Tibial nerve (tissue), 4 donors: ENCODE data around the gene SMPD4. TPM values are rescaled to one million over a fixed set of nuclear protein-coding genes. Genes with fewer than 3 reads are reported as not detected.
"Not testable (repeated sequence)": the region's sequence is repeated elsewhere in the genome, so short reads cannot be mapped to it uniquely, and the experiment has no call there.

ENCODE experiments used
- DNase-seq, 2 donors: peaks; one replicate each; pipeline ENCODE4 v3.0.0-alpha.2; 2019; ENCODE audit warnings: low spot score in 2 of 2
- H3K27ac ChIP-seq, 4 donors: fragments of 200-600 bp; sonication (generic) in 3 of 4; one replicate each; pipeline ENCODE4 v1.5.1; 2017 to 2019; ENCODE audit warnings: mild to moderate bottlenecking in 1 of 4
- H3K27me3 ChIP-seq, 2 donors: fragments of 200-600 bp; sonication (generic) in 1 of 2; one replicate each; pipeline versions ENCODE4 v1.5.1 to v1.6.0; 2017 to 2019
- H3K36me3 ChIP-seq, 3 donors: fragments of 200-600 bp; sonication (generic); one replicate each; pipeline ENCODE4 v1.5.1; 2018 to 2019
- H3K4me1 ChIP-seq, 4 donors: fragments of 200-600 bp; sonication (generic) in 3 of 4; one replicate each; pipeline ENCODE4 v1.5.1; 2017 to 2019
- H3K4me3 ChIP-seq, 4 donors: fragments of 200-600 bp; sonication (generic) in 3 of 4; one replicate each; pipeline ENCODE4 v1.5.1; 2017 to 2019; ENCODE audit warnings: mild to moderate bottlenecking in 1 of 4, moderate library complexity in 1 of 4
- H3K9me3 ChIP-seq, 4 donors: fragments of 200-600 bp; sonication (generic) in 3 of 4; one replicate each; pipeline ENCODE4 v1.5.1; 2017 to 2019
- EP300 ChIP-seq, 2 donors: sonication (generic); formaldehyde crosslinking; IDR thresholded peaks; one replicate each; pipeline ENCODE4 v1.6.1; 2017; ENCODE audit warnings: antibody characterized with exemption in 2 of 2, mild to moderate bottlenecking in 1 of 2
- POLR2A ChIP-seq, 2 donors: fragments of 450-650 bp; IDR thresholded peaks; one replicate each; pipeline ENCODE4 v1.6.1; 2017; ENCODE audit warnings: antibody characterized with exemption in 2 of 2, mild to moderate bottlenecking in 2 of 2, moderate library complexity in 2 of 2
- WGBS, 2 donors: methylation state at CpG; one replicate each; pipeline ENCODE4 v1.1.5; 2018; 5-methylcytosine and 5-hydroxymethylcytosine counted together
- total RNA-seq, 4 donors: library from RNA; depleted of rRNA; stranded (reverse); fragments of >200 nt; gene quantifications; one replicate each; pipeline ENCODE4 v1.1.0, GENCODE V29; 2016
- TF ChIP-seq, protein P1 (sequence below), 5 experiments: fragments of 200-600 bp in 3 of 5; fragments of 450-650 bp in 2 of 5; sonication (generic) in 3 of 5; IDR thresholded peaks; one replicate each; pipeline ENCODE4 v1.5.1; 2016 to 2019; ENCODE audit warnings: antibody characterized with exemption in 5 of 5, mild to moderate bottlenecking in 3 of 5, moderate library complexity in 2 of 5

Gene SMPD4
- total RNA-seq, 4 donors from 2014 or later, result 35.2 to 72.6 (median 50.5) TPM

- Histone ChIP-seq H3K27ac (peak within 1 kb of the TSS; percentile 78 to 94 (median 88)), H3K4me1 (peaks cover 0 to 31% (median 17%) of the 10 kb centered on the region in 4 donors), H3K36me3 (peaks cover 0 to 14% (median 0%) of the 10 kb centered on the region in 3 donors), H3K4me3 (peak within 1 kb of the TSS; percentile 65 to 90 (median 75))
- WGBS, 2 donors, result 0% methylated on average over 6 to 12 of the region's 86 CpGs
- not testable (repeated sequence) for H3K9me3 ChIP-seq, H3K27me3 ChIP-seq
- TF ChIP-seq, protein P1, sequence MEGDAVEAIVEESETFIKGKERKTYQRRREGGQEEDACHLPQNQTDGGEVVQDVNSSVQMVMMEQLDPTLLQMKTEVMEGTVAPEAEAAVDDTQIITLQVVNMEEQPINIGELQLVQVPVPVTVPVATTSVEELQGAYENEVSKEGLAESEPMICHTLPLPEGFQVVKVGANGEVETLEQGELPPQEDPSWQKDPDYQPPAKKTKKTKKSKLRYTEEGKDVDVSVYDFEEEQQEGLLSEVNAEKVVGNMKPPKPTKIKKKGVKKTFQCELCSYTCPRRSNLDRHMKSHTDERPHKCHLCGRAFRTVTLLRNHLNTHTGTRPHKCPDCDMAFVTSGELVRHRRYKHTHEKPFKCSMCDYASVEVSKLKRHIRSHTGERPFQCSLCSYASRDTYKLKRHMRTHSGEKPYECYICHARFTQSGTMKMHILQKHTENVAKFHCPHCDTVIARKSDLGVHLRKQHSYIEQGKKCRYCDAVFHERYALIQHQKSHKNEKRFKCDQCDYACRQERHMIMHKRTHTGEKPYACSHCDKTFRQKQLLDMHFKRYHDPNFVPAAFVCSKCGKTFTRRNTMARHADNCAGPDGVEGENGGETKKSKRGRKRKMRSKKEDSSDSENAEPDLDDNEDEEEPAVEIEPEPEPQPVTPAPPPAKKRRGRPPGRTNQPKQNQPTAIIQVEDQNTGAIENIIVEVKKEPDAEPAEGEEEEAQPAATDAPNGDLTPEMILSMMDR (IDR thresholded peaks at IDR 0.05), result peak; percentile 82 to 96 (median 93)
- peak in 1 of 2 donors; percentile 22 for TF ChIP-seq POLR2A (IDR thresholded peaks at IDR 0.05)
- DNase-seq, result peak; percentile 67 to 69
Observed at GRCh38 chr2:130181880-130182682, 679 bp upstream of the SMPD4 start, which contains the start of gene MZT2B. MZT2B (plus strand) TSS chr2:130182262; CDS start chr2:130182283, 21 bp downstream.

DNA sequence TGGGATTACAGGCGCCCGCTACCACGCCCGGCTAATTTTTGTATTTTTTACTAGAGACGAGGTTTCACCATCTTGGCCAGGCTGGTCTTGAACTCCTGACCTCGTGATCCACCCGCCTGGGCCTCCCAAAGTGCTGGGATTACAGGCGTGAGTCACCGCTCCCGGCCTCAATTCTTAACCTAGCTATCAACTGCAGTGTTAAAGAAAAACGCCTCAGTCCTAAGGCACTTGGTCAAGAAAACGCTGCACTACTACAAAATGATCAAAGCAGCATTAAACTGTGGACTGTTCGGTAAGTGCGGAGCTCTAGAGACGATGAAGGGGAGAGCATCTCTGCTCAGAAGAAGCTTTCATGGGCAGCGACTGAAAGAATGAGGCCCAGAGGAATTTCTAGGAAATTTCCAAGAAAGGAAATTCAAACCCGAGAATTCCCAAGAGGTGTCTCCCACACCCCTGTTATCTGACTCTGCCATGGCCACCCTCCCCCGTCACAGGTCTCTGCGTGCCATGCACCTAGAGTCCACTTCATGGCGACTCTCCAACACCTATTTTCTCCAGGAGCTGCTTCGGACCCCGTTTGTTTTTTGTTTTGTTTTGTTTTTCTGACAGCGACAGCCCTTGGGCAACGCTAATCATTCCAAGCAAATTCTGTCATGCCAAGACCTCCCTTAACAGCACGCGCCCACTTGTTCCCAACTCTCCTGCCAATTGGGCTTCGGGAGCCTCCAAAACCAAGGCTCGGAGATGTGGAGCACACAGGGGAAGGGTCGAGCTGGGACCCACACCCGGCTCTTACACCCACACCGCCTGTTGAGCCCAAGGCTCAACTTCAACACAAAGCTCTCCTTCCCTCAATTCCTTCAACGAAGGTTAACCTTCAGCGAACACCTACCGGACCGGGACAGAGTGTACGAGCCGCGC is 738 bp downstream of the SMPD4 start:
- H3K9me3 ChIP-seq, DNase-seq, H3K27me3 ChIP-seq: not testable (repeated sequence)
- Histone ChIP-seq H3K4me3 (peak overlapping the region; percentile 65 to 90 (median 75)), H3K27ac (peak overlapping the region; percentile 78 to 94 (median 88)), H3K36me3 (peaks cover 0 to 22% (median 0%) of the 10 kb centered on the region in 3 donors), H3K4me1 (peaks cover 0 to 31% (median 17%) of the 10 kb centered on the region in 4 donors)
- 25 to 28% methylated on average over 33 to 38 of the region's 38 CpGs for WGBS, 2 donors

- H3K4me1 ChIP-seq, H3K27ac ChIP-seq, H3K4me3 ChIP-seq, H3K27me3 ChIP-seq, DNase-seq, H3K9me3 ChIP-seq: not testable (repeated sequence)
- 89 to 93% methylated on average over 5 of the region's 5 CpGs for WGBS, 2 donors
- H3K36me3 ChIP-seq, result peaks cover 0 to 71% (median 5%) of the 10 kb centered on the region in 3 donors
Observed at GRCh38 chr2:130174866-130175265, 6.5 kb downstream of the SMPD4 start.

DNA sequence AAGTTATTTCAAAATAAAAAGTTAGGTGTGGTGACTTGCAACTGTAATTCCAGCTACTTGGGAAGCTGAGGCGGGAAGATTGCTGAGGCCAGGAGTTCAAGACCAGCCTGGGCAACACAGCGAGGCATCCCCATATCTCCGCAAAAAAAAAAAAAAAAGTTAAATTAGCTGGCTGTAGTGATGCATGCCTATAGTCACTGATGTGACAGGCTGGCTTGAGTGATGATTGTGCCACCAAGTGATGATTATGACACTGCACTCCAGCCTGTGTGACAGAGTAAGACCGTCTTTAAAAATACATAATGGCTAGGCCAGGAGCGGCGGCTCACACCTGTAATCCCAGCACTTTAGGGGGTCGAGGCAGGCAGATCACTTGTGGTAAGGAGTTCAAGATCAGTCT is 11.5 kb downstream of the SMPD4 start:
- Histone ChIP-seq H3K27me3 (no peaks in the 10 kb centered on the region), H3K27ac (no peak overlapping the region), H3K9me3 (no peaks in the 10 kb centered on the region), H3K36me3 (peaks cover 0 to 95% (median 3%) of the 10 kb centered on the region in 3 donors), H3K4me1 (no peaks in the 10 kb centered on the region), H3K4me3 (no peak overlapping the region)
- TF ChIP-seq EP300 (IDR thresholded peaks at IDR 0.05) (no peak), POLR2A (IDR thresholded peaks at IDR 0.05) (no peak)
- TF ChIP-seq, protein P1 (IDR thresholded peaks at IDR 0.05), result no peak
- no peak for DNase-seq
- WGBS, 2 donors, result 95% methylated on average over 7 of the region's 7 CpGs

DNA sequence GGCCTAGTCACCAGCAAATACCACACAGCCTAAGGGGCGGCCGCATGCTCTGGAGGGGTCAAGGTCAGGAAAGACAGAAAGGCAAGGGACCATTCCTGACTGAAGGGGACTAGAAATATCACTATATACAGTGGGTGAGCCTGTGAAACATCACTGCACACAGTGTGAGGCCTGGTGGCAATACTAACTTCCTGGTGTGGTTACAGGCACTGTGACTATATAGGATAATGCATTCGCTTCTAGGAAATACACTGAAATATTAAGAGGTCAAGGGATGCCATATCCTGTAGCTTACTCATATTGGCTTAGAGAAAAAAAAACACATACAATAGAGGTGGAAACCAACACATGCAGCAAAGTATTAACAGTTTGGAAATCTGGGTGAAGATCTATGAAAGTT is 12.2 kb downstream of the SMPD4 start:
- not testable (repeated sequence) for H3K4me1 ChIP-seq, DNase-seq
- peaks cover 0 to 95% (median under 1%) of the 10 kb centered on the region in 3 donors for H3K36me3 ChIP-seq

GRCh38 chr2:130166611-130167010 is 14.8 kb downstream of the SMPD4 start:
- DNase-seq, H3K4me3 ChIP-seq, H3K27ac ChIP-seq, H3K9me3 ChIP-seq, H3K27me3 ChIP-seq, H3K4me1 ChIP-seq: not testable (repeated sequence)
- WGBS, 2 donors, result 68 to 87% methylated on average over 3 of the region's 3 CpGs
- H3K36me3 ChIP-seq, result peaks cover 0 to 92% (median 7%) of the 10 kb centered on the region in 3 donors

More for the DNA sequence above, 12.2 kb downstream of the SMPD4 start:
- not testable (repeated sequence) for H3K4me3 ChIP-seq, H3K27me3 ChIP-seq, H3K9me3 ChIP-seq, H3K27ac ChIP-seq
- 83 to 100% methylated on average over 3 of the region's 3 CpGs for WGBS, 2 donors
